GM18526 (cell line): ENCODE data around the gene IFITM5.

ENCODE experiments used
- POLR2A ChIP-seq: IDR thresholded peaks from 3 replicates; pipeline ENCODE4 v1.6.1; 2011; ENCODE audit not compliant: insufficient read length; ENCODE audit errors: extremely low read depth

IFITM5 gene

GRCh38 chr11:312092-312816, 12.9 kb upstream of the IFITM5 start:
- TF ChIP-seq POLR2A, result peak; percentile 9

- TF ChIP-seq POLR2A, result peak; percentile 45
These were observed 8.7 kb upstream of the IFITM5 start, which contains the start of gene IFITM2 for GRCh38 chr11:307766-308708. Gene IFITM2, plus strand, starts transcription at chr11:307816. Its CDS starts 377 bp downstream, at chr11:308193.

- no peak for TF ChIP-seq POLR2A
These were observed 7.5 kb upstream of the IFITM5 start for GRCh38 chr11:306645-307371.

- no peak for TF ChIP-seq POLR2A
These were observed 6.5 kb upstream of the IFITM5 start for GRCh38 chr11:305844-306211.

- no peak for TF ChIP-seq POLR2A
These were observed 5.9 kb upstream of the IFITM5 start for GRCh38 chr11:304915-305843.

- no peak for TF ChIP-seq POLR2A
These were observed 4.8 kb upstream of the IFITM5 start for GRCh38 chr11:304061-304506.

- no peak for TF ChIP-seq POLR2A
These were observed 4.0 kb upstream of the IFITM5 start for GRCh38 chr11:303363-303762.

GRCh38 chr11:299951-300735, 817 bp upstream of the IFITM5 start:
- TF ChIP-seq POLR2A, result no peak

GRCh38 chr11:298406-299065, 790 bp downstream of the IFITM5 start:
- no peak for TF ChIP-seq POLR2A

- no peak for TF ChIP-seq POLR2A
These were observed 1.5 kb downstream of the IFITM5 start for GRCh38 chr11:297586-298405.

- no peak for TF ChIP-seq POLR2A
These were observed 2.2 kb downstream of the IFITM5 start for GRCh38 chr11:297051-297585.
